ENCODE measurements around the gene RNF222.
"Not testable (repeated sequence)": the region's sequence is repeated elsewhere in the genome, so short reads cannot be mapped to it uniquely, and the experiment has no call there.

The RNF222 gene

DNA sequence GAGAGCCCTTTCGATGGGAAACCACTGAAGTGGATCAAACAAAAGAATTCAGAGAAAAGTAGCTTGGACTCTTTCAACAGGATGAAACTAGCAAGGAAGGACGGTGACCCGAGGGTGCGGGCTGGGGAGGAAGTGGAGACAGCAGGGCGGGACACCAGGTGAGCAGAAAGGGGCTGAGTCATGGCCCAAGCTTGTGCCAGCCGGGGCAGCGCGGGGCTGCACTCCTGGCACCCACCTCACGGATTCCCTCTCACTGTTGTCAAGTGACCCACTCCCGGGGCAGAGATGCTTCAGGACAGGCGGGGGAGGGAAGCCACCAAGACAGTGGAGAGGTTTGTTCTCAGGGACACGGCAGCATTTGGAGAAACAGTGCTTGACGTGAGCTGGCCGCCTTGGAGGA lies 10.7 kb upstream of the RNF222 start:
- no peak for DNase-seq (ENCODE audit: low read depth)
- no peak for TF ChIP-seq CTCF (IDR thresholded peaks at IDR 0.05; ENCODE audit: low read depth, low read length, missing control alignments)
- in situ Hi-C loops (cut with HindIII; ENCODE audit: low sequenced_read_pairs) = loop anchor here (25.0 kb wide), 1 partner anchor 354 kb away; the partner anchor contains the start of gene SPDYE4
- no peak overlapping the region for H3K4me3 ChIP-seq (ENCODE audit: low read depth, low read length)

GRCh38 chr17:8406174-8406573 lies 8.5 kb upstream of the RNF222 start:
- in situ Hi-C loops (cut with HindIII; ENCODE audit: low sequenced_read_pairs) = loop anchor here (25.0 kb wide), 1 partner anchor 356 kb away; the partner anchor contains the start of gene SPDYE4
- no peak overlapping the region for H3K4me3 ChIP-seq (ENCODE audit: low read depth, low read length)
- no peak for DNase-seq (ENCODE audit: low read depth)
- no peak for TF ChIP-seq CTCF (IDR thresholded peaks at IDR 0.05; ENCODE audit: low read depth, low read length, missing control alignments)

GRCh38 chr17:8405499-8406016 lies 7.9 kb upstream of the RNF222 start:
- H3K4me3 ChIP-seq (ENCODE audit: low read depth, low read length) = no peak overlapping the region
- no peak for DNase-seq (ENCODE audit: low read depth)
- no peak for TF ChIP-seq CTCF (IDR thresholded peaks at IDR 0.05; ENCODE audit: low read depth, low read length, missing control alignments)
- in situ Hi-C loops (cut with HindIII; ENCODE audit: low sequenced_read_pairs) = loop anchor here (25.0 kb wide), 1 partner anchor 357 kb away; the partner anchor contains the start of gene SPDYE4

DNA sequence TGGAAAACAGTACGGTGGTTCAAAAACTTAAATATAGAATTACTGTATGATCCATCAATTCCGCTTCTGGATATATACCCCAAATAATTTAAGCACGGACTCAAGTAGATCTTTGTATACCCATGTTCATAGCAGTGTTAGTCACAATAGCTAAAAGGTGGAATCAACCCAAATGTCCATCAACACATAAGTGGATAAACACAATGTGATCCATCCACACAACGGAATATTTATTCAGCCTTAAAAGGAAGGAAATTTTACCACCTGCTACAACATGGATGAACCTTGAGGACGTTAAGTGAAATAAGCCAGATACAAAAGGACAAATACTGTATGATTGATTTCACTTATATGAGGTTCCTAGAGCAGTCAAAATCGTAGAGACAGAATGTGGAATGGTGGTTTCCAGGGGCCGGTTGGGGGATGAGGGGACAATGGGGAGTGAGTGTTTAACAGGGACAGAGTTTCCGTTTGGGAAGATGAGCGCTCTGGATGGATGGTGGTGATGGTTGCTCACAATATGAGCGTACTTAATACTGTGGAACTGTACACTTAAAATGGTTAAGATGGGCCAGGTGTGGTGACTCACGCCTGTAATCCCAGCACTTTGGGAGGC lies 5.4 kb upstream of the RNF222 start:
- no peak overlapping the region for H3K4me3 ChIP-seq (ENCODE audit: low read depth, low read length)
- TF ChIP-seq CTCF (IDR thresholded peaks at IDR 0.05; ENCODE audit: low read depth, low read length, missing control alignments) = no peak
- in situ Hi-C loops (cut with HindIII; ENCODE audit: low sequenced_read_pairs) = loop anchor here (25.0 kb wide), 1 partner anchor 359 kb away; the partner anchor contains the start of gene SPDYE4
- no peak for DNase-seq (ENCODE audit: low read depth)

DNA sequence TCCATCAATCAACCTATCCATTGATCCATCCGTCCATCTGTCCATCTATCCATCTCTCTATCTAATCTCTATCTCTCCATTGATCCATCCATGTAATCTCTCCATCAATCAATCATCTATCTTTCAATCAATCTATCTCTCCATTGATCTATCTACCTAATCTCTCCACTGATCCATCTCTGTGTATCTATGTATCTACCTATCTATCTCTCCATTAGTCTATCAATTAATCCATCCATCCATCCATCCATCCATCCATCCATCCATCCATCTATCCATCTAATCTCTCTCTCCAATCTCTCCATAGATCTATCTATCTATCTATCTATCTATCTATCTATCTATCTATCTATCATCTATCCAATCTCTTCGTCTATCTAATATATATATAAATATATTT lies 3.5 kb upstream of the RNF222 start:
- TF ChIP-seq CTCF (IDR thresholded peaks at IDR 0.05; ENCODE audit: low read depth, low read length, missing control alignments) = no peak

DNA sequence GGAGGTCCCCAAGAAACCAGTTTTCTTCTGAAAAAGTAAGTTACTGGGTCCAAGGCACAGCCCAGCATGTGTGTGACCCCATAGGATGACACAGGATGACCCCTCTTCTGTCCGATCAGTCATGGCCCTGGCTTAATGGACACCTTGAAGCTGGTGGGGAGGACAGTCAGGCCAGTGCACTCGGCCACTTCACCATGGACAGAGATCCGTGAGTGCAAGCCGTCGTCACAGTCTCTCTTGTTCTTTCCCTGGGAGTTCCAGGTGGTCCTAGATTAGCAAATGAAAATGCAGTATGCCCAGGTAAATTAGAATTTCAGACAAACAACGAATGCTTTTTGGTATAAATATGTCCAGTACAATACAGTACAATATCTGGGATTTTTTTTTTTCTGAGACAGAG lies 1.4 kb upstream of the RNF222 start:
- no peak overlapping the region for H3K4me3 ChIP-seq (ENCODE audit: low read depth, low read length)
- DNase-seq (ENCODE audit: low read depth) = no peak
- no peak for TF ChIP-seq CTCF (IDR thresholded peaks at IDR 0.05; ENCODE audit: low read depth, low read length, missing control alignments)
- in situ Hi-C loops (cut with HindIII; ENCODE audit: low sequenced_read_pairs) = no loop called here

More for the DNA sequence above, 3.5 kb upstream of the RNF222 start:
- H3K4me3 ChIP-seq (ENCODE audit: low read depth, low read length) = no peak overlapping the region
- no peak for DNase-seq (ENCODE audit: low read depth)
- in situ Hi-C loops (cut with HindIII; ENCODE audit: low sequenced_read_pairs) = loop anchor here (25.0 kb wide), 1 partner anchor 361 kb away; the partner anchor contains the start of gene SPDYE4

DNA sequence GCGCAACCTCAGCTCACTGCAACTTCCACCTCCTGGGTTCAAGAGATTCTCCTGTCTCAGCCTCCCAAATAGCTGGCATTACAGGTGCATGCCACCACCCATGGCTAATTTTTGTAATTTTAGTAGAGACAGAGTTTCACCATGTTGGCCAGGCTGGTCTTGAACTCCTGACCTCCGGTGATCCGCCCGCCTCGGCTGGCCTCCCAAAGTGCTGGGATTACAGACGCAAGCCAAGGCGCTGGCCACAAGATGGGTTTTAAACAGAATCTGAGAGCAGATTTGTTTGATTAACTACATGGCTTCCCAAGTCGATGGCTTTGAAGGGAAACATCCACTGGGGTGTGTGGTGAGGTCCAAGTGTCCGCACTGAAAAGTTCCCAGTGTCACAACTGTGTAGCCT lies 3.1 kb downstream of the RNF222 start:
- in situ Hi-C loops (cut with HindIII; ENCODE audit: low sequenced_read_pairs); DNase-seq (ENCODE audit: low read depth); H3K4me3 ChIP-seq (ENCODE audit: low read depth, low read length): not testable (repeated sequence)

All from astrocyte of the cerebellum (primary cell).